ENCODE results near the gene CMTR1. TPM values are rescaled to one million over a fixed set of nuclear protein-coding genes. Genes with fewer than 3 reads are reported as not detected.

Gene CMTR1
- total and polyA plus RNA-seq, 10 of the 15 experiments (the other 5 are each of a cell fraction or from before 2014, with no cell fraction given): 2.7 to 67.0 (median 46.2) TPM

DNA sequence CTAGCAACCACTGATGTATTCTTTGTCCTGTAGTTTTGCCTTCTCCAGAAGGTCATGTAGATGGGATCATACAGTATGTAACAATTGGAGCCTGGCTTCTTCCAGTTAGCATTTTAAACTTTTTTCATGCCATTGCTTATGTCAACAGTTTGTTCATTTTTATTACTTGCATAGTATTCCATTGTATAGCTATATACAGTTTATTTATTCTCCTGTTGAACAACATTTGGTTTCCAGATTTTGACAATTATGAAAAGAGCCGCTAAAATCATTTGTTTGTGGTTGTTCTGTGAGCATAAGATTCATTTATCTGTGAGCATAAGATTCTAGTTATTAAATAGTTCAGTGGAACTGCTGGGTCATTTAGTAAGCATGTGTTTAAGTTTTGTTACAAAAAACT lies 23.5 kb upstream of the CMTR1 start:
- ChIA-PET SMC1A (ENCODE audit: uncharacterized antibody, unreplicated experiment) (no interaction called here), POLR2A (no interaction called here), RAD21 (ENCODE audit: unreplicated experiment) (no interaction called here), CTCF (no interaction called here)
- Histone ChIP-seq H3K4me3 (no peak overlapping the region), H4K20me1 (ENCODE audit: control insufficient read depth, insufficient read depth) (no peaks in the 10 kb centered on the region), H3K4me2 (ENCODE audit: control insufficient read depth, insufficient read depth) (no peak overlapping the region), H3K4me1 (ENCODE audit: control insufficient read depth, insufficient read depth, low read length) (no peaks in the 10 kb centered on the region), H3K79me2 (ENCODE audit: control insufficient read depth, insufficient read depth, low read length) (no peaks in the 10 kb centered on the region), H2AFZ (ENCODE audit: control insufficient read depth, low read depth, low read length) (no peak overlapping the region), H3K9me3 (replicated peaks; ENCODE audit: control insufficient read depth, insufficient read depth, low read length) (no peaks in the 10 kb centered on the region), H3K36me3 (ENCODE audit: control insufficient read depth in 2 of 2, insufficient read depth in 2 of 2, low read length in 1 of 2) (no peaks in the 10 kb centered on the region), H3K27me3 (replicated peaks in 1 of 2; ENCODE audit: control insufficient read depth in 2 of 2, insufficient read depth in 2 of 2, low read length in 1 of 2) (no peaks in the 10 kb centered on the region), H3K27ac (ENCODE audit: control insufficient read depth, insufficient read depth) (no peak overlapping the region), H3K9ac (ENCODE audit: control insufficient read depth, insufficient read depth, low read length) (no peak overlapping the region)
- in situ Hi-C loops (cut with MboI): no loop called here
- intact Hi-C loops (cut with micrococcal nuclease; ENCODE audit: unreplicated experiment): no loop called here
- BruUV-seq (replicated peaks): no TSS peak
- FAIRE-seq: no peak
- no peak for TF ChIP-seq ATF7 (IDR thresholded peaks at IDR 0.05; ENCODE audit: low read depth)
- TF ChIP-seq BHLHE40 (IDR thresholded peaks at IDR 0.05; ENCODE audit: borderline replicate concordance in 1 of 2, low read depth in 2 of 2, low read length in 1 of 2): no peak
- no peak for TF ChIP-seq ZBED1 (IDR thresholded peaks at IDR 0.05; ENCODE audit: borderline replicate concordance)
- TF ChIP-seq E2F4 (IDR thresholded peaks at IDR 0.05; ENCODE audit: low read depth, low read length): no peak
- no peak for TF ChIP-seq EED (IDR thresholded peaks at IDR 0.05; ENCODE audit: low read depth)
- TF ChIP-seq, protein P1, sequence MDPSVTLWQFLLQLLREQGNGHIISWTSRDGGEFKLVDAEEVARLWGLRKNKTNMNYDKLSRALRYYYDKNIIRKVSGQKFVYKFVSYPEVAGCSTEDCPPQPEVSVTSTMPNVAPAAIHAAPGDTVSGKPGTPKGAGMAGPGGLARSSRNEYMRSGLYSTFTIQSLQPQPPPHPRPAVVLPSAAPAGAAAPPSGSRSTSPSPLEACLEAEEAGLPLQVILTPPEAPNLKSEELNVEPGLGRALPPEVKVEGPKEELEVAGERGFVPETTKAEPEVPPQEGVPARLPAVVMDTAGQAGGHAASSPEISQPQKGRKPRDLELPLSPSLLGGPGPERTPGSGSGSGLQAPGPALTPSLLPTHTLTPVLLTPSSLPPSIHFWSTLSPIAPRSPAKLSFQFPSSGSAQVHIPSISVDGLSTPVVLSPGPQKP (IDR thresholded peaks at IDR 0.05; ENCODE audit: low read depth, low read length): no peak
- TF ChIP-seq E4F1 (IDR thresholded peaks at IDR 0.05; ENCODE audit: borderline replicate concordance, partially characterized antibody): no peak
- TF ChIP-seq MEF2B (IDR thresholded peaks at IDR 0.05; ENCODE audit: partially characterized antibody, poor library complexity, severe bottlenecking): no peak
- no peak for TF ChIP-seq BCL11A (IDR thresholded peaks at IDR 0.05; ENCODE audit: low read depth, low read length)
- no peak for TF ChIP-seq SIX5 (IDR thresholded peaks at IDR 0.05; ENCODE audit: low read depth, low read length, severe bottlenecking)
- TF ChIP-seq EP300 (IDR thresholded peaks at IDR 0.05; ENCODE audit: borderline replicate concordance in 1 of 2, control insufficient read depth in 1 of 2, low read depth in 2 of 2, low read length in 2 of 2): no peak
- no peak for TF ChIP-seq YBX1 (IDR thresholded peaks at IDR 0.05)
- no peak for ATAC-seq
- no peak for DNase-seq (ENCODE audit: low read depth, low spot score)
- WGBS (ENCODE audit: insufficient coverage, insufficient replicate concordance, low lambda C conversion rate, missing lambda C conversion rate): 95% methylated on average over 1 of the region's 1 CpG

Data from GM12878 (cell line).